ENCODE data around the gene PARM1.

PARM1 gene

DNA sequence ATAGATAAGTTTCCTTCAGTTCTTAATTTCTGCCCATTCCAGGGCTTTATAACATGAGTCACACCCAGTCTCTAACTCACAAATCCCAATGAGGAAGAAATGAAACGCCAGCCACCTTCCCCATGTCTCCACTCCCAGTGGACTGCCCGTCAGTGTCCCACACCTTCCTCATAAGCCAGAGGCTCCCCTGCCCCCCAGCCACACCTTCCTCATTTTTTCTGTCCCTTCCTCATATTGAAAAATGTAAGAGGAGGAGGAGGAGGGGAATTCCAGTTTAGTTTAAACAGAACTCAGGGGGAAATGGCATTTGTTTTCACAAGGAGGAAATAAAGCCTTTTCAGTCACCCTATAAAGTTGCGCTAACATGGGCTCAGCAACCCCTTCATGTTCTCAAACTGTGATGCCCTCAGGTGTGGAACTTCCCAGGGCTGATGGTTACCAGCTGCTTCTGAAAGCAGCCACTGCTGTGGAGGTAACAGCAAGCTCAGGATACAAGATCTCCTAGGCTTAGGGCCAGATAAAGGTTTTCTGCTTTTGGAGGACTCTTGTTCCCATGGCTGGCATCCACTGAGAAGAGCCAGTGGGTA lies 97.8 kb downstream of the PARM1 start:
- TF ChIP-seq ZFX (IDR thresholded peaks at IDR 0.05) (no peak), CTCF (conservative IDR thresholded peaks at IDR 0.05) (no peak)
- no peak overlapping the region for H3K27ac ChIP-seq

- H3K27ac ChIP-seq, result no peak overlapping the region
- TF ChIP-seq ZFX (IDR thresholded peaks at IDR 0.05) (no peak), CTCF (conservative IDR thresholded peaks at IDR 0.05) (no peak)
These were observed 98.9 kb downstream of the PARM1 start for GRCh38 chr4:75031775-75032174.

- TF ChIP-seq CTCF (conservative IDR thresholded peaks at IDR 0.05) (no peak), ZFX (IDR thresholded peaks at IDR 0.05) (no peak)
- H3K27ac ChIP-seq, result no peak overlapping the region
These were observed 101.6 kb downstream of the PARM1 start for GRCh38 chr4:75034523-75034922.

GRCh38 chr4:75035321-75035720 lies 102.4 kb downstream of the PARM1 start:
- TF ChIP-seq CTCF (conservative IDR thresholded peaks at IDR 0.05) (no peak), ZFX (IDR thresholded peaks at IDR 0.05) (no peak)
- no peak overlapping the region for H3K27ac ChIP-seq

DNA sequence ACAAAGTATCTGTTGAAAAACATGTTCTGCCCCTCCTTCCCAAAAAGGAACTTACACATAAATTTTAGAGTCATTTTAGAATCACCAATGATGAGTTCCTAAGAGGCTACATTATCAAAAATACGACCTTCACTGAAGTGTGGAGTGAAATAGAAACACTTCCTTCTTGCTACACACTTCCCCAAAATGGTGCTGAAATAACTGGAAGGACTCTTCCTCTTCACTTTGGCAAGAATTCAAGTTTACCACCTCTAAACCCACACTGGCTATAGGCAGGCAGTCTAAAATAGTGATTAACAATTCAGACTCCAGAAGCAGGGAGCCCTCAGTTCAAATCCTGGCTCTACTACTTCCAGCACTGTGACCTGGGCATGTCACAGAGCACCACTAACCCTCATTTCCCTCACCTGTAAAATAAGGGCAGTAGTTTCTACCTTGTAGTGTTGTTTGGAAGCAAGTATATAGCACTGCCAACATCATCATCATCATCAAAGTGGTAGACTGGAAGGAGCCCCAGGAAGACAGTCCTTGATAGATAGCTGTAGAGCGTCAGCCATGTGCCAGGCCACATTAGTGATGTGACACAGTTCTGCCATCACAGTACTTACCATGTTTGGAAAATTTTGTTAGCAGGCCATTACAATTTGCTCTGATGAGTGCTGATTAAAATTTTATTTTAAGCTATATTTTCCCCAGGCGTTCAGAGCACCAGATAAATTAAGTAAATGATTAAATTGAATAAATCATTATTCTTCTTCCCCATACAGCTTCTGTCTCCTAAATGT lies 103.3 kb downstream of the PARM1 start:
- TF ChIP-seq CTCF (conservative IDR thresholded peaks at IDR 0.05) (no peak), ZFX (IDR thresholded peaks at IDR 0.05) (no peak)
- H3K27ac ChIP-seq, result no peak overlapping the region

DNA sequence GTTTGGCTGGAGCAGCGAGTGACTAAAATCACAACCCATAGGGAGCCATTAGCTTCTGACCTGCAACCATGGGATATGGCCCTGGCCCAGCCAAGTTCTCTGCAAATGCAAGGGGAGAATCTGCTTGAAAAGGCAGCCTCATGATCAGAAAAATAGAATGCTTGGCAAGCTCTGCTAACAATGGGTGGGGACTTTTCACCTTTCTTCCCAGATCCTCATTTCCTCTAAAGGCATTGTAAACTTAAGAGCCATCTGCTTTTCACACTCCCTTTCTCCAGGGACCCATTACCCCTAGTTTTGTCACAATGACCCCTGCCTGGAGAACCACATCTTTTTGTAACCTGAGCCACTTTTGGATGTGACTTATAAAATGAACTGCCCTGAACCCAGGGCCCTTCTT lies 104.3 kb downstream of the PARM1 start:
- no peak overlapping the region for H3K27ac ChIP-seq
- TF ChIP-seq ZFX (IDR thresholded peaks at IDR 0.05) (no peak), CTCF (conservative IDR thresholded peaks at IDR 0.05) (no peak)

- no peak overlapping the region for H3K27ac ChIP-seq
These were observed 105.5 kb downstream of the PARM1 start for GRCh38 chr4:75038376-75038775.

More at GRCh38 chr4:75038376-75038775, 105.5 kb downstream of the PARM1 start:
- no peak for TF ChIP-seq ZFX (IDR thresholded peaks at IDR 0.05)
- TF ChIP-seq CTCF (conservative IDR thresholded peaks at IDR 0.05), result no peak
